GM12801 (cell line): Measurements from ENCODE around the gene IFITM2.

ENCODE experiments used
- CTCF ChIP-seq: IDR thresholded peaks from one replicate; pipeline ENCODE4 v1.5.1; 2011; ENCODE audit warnings: control low read depth; ENCODE audit not compliant: insufficient read length; ENCODE audit errors: extremely low read depth

The IFITM2 gene

GRCh38 chr11:270451-271318, 36.9 kb upstream of the IFITM2 start:
- TF ChIP-seq CTCF, result no peak

GRCh38 chr11:271319-271715, 36.3 kb upstream of the IFITM2 start:
- TF ChIP-seq CTCF, result no peak

- TF ChIP-seq CTCF, result no peak
Observed at GRCh38 chr11:272195-272930, 35.3 kb upstream of the IFITM2 start.

GRCh38 chr11:272931-273198, 34.8 kb upstream of the IFITM2 start:
- no peak for TF ChIP-seq CTCF

- TF ChIP-seq CTCF, result no peak
Observed at GRCh38 chr11:276219-276618, 31.4 kb upstream of the IFITM2 start.

GRCh38 chr11:278001-278951, 29.3 kb upstream of the IFITM2 start, which contains the start of gene NLRP6:
NLRP6 (plus strand) TSS chr11:278407; CDS start chr11:278570, 163 bp downstream.
- TF ChIP-seq CTCF, result no peak
